Kidney tubule cell (primary cell): ENCODE measurements around the gene CASZ1.

Source experiments
- DNase-seq: peaks from one replicate; pipeline ENCODE4 v3.0.0-alpha.2; 2018; ENCODE audit warnings: low spot score

CASZ1 gene, protein sequence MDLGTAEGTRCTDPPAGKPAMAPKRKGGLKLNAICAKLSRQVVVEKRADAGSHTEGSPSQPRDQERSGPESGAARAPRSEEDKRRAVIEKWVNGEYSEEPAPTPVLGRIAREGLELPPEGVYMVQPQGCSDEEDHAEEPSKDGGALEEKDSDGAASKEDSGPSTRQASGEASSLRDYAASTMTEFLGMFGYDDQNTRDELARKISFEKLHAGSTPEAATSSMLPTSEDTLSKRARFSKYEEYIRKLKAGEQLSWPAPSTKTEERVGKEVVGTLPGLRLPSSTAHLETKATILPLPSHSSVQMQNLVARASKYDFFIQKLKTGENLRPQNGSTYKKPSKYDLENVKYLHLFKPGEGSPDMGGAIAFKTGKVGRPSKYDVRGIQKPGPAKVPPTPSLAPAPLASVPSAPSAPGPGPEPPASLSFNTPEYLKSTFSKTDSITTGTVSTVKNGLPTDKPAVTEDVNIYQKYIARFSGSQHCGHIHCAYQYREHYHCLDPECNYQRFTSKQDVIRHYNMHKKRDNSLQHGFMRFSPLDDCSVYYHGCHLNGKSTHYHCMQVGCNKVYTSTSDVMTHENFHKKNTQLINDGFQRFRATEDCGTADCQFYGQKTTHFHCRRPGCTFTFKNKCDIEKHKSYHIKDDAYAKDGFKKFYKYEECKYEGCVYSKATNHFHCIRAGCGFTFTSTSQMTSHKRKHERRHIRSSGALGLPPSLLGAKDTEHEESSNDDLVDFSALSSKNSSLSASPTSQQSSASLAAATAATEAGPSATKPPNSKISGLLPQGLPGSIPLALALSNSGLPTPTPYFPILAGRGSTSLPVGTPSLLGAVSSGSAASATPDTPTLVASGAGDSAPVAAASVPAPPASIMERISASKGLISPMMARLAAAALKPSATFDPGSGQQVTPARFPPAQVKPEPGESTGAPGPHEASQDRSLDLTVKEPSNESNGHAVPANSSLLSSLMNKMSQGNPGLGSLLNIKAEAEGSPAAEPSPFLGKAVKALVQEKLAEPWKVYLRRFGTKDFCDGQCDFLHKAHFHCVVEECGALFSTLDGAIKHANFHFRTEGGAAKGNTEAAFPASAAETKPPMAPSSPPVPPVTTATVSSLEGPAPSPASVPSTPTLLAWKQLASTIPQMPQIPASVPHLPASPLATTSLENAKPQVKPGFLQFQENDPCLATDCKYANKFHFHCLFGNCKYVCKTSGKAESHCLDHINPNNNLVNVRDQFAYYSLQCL (N-terminal part only)

DNA sequence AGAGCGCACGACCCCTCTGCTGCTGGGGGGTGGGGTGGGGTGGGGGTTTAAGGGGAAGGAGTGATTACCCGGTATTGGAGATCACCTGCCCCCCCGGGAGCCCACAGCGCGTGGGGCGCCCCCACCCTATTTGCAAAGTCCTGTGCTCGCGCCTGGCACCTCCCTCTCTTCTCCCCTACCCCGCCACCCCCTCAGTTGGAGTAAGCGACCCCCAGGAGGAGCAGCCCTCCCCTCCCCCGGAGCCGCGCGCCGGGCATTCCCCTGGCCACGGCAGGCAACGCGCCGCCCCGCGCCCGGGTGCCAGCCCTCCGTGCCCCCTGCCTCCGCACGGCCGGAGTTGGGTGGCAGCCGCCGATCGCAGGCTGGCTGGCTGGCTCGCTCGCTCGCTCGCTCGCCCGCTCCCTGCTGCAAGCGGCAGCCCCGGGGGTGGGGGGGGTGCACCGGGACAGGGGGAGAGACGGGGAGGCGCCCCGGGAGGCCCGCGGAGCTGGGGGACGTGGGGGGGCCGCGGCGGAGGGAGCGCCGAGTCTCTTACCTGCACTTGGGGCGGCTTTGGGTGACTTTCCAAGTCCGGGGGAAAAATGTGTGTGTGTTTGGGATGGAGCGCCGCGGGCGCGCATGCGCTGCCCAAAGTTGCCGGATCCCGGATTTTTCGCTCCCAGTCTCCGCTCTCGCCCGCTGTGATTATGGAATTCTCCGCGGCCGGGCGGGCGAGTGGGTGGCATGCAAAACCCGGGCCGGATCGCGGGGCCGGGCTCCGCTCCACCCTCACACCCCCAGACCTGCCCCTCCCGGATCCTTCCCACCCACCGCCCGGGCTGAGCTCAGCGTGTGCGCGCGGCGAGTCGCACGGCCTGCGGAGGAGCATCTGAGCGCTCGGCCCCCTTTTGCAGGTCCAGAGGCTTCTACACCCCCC lies at the start of gene CASZ1:
TSS of gene CASZ1 (minus strand) at position 618 of the 916 bp plus-strand sequence. CDS start 102,757 bp downstream, outside the sequence.
- DNase-seq = peak; percentile 91

- no peak for DNase-seq
Observed at GRCh38 chr1:10843697-10844096, 47.3 kb upstream of the CASZ1 start.

GRCh38 chr1:10841118-10841517 lies 44.7 kb upstream of the CASZ1 start:
- DNase-seq = no peak

DNA sequence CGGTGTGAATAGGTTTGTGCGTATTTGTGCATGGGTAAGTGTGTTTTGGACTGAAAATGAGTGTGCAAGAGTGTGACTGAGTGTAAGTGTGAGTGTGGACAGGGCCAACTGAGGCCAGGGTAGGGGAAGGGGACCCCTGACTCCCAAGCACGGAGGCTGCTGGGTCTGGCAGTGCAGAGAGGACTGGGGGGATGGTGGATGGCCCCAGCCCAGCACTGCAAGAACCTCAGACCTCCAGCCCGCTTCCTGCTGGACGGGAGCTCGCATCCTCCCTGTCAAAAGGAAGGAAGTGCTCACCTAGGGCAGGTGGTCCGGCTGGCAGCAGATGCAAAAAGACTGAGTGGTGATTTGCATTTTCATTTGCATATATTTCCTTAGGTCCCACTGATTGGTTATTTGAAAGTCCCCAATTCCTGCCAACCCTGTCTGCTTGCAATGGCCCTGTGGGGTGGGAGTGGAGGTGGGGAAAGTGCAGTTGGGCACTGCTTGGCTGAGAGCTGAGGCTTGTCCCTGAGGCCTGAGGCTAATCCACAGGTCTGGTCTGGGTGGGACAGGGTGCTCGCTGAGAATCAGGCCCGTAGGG lies 42.8 kb upstream of the CASZ1 start:
- no peak for DNase-seq

- DNase-seq = no peak
Observed at GRCh38 chr1:10838541-10838940, 42.1 kb upstream of the CASZ1 start.

DNA sequence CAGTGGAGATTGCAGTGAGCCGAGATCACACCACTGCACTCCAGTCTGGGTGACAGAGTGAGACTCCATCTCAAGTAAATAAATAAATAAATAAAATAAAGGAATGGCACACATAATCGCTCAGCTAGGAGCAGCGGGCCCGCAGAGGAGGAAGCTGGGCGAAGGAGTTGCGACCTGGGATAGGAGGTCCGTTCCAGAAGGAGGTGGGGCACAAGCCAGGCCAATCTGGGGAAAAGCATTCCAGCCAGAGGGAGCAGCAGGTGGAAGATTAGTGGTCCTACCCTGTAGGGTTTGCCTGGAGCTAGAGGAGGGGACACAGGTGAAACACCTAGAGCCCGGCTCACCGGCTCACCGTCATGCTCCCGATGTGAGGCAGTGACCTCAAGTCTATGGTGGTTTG lies 40.3 kb upstream of the CASZ1 start:
- no peak for DNase-seq

DNA sequence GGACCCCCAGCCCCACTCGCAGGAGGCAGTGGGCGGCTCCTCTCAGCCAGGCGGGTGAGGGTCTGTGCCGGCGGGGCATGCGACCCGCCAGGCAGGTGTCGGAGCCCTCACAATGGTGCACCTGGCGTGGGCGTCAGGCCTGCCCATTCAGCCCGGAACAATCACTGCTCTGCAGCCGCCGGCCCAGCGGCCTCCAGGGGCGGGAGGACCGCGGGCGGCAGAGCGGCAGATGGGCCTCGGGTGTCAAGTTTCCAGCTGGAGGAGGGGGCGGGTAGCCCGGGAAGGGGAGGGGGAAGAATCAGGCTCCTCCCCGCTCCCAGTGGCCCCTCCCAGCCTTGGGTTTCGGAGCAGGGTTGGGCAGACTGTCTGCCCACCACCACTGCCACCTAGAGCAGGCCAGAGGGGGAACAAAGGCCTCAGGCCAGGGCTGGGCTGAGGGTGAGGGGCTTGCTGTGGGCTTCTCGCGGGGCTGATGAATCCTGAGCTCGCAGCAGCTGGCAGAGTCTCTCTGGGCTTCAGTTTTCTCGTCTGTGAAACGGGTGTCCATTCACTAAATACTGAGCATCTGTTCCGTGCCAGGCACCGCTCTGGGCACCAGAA lies 39.5 kb upstream of the CASZ1 start:
- peak; percentile 30 for DNase-seq

- DNase-seq = no peak
Observed at GRCh38 chr1:10835421-10835820, 39.0 kb upstream of the CASZ1 start.

DNA sequence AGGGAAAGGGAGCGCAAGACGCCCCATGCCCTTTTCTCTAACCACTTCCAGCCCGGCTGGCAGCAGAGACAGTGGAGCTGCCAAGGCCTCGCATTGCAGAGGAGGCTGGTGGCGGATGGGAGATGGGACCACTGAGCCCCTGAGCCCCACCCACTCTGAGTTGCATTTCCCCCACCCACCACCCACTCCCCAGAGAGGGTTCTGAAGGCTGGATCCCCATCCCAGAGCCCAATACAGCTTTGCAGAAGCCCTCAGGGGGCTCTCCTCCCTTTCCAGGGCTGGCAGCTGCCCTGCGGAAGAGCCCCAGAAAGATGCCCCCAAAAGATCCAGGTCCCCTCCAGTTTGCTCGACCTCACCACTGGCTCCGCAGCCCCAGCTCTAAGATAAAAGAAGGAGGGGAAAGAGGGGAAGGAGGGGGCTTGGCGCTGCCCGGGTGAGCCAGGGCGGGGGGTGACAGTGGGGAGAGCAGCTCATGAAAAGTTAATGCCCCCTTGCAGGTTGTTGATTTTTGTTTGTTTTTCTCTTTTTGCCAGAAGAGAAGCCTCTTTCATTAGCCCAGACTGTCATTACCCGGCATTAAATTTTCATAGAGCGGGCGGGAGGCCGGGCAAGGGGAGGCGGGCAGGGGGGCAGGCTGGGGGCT lies 38.4 kb upstream of the CASZ1 start:
- no peak for DNase-seq

DNA sequence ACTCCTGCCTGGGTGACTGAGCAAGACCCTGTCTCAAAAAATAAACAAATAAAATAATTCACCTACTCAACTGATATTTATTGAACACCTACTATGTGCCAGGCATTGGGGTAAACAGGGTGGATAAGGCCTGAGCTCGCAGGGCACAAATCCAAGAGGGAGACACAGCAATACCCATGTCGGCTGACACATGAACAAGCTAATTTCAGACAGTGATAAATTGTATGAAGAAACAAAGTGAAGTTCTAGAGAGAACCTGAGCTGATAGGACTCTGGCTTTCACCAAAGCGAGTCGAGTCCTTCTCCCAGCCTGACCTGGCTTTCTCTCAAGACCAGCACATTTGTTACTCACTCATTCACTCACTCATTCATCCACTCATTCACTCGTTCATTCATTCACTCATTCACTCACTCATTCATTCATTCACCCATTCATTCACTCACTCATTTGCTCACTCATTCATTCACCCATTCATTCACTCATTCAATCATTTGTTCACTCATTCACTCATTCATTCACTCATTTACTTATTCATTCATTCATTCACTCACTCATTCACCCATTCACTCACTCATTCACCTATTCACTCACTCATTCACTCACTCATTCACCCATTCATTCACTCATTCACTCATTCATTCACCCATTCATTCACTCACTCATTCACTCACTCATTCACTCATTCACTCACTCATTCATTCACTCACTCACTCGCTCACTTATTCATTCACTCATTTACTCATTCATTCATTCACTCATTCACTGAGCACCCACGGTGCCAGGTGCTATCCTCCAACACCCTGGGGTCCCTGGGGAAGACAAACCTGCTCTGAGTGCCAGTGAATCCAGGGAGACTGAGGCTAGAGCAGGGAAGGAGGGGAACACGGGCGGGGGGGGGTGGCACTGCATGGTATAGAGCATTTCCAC lies 37.4 kb upstream of the CASZ1 start:
- DNase-seq = no peak

GRCh38 chr1:10832703-10833102 lies 36.3 kb upstream of the CASZ1 start:
- peak; percentile 29 for DNase-seq

DNA sequence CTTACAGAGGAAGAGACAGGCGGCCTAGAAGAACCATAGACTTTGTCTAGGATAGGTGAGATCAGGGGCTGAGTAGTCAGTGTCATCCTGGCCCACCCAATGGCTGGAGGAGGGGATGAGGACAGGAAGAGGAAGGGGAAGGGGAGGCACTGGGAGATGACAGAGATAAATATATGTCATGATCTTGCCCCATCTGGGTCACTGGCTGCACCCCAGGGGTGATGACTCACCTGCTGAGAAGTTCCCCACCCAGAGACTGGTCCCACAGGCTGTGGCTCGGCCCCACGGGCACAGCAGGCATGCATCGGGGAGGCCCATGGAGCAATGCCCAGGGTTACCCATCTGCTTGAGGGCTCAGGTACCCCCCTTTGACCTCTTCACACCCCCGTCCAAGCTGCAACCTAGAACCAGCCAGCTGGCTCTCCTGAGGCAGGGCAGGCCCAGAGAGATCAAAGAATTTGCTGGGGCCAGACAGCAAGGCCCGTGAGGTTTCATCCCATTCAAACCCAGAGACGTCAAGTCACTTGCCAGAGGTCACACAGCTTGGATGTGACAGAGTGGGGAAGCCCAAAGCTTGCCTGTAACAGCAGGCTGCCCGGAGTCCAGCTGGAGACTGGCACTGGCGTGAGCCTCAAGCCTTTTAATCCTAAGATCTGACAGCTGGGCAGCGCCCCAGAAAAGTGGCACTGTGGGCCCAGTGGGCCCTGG lies 34.7 kb upstream of the CASZ1 start:
- peak; percentile 43 for DNase-seq

DNA sequence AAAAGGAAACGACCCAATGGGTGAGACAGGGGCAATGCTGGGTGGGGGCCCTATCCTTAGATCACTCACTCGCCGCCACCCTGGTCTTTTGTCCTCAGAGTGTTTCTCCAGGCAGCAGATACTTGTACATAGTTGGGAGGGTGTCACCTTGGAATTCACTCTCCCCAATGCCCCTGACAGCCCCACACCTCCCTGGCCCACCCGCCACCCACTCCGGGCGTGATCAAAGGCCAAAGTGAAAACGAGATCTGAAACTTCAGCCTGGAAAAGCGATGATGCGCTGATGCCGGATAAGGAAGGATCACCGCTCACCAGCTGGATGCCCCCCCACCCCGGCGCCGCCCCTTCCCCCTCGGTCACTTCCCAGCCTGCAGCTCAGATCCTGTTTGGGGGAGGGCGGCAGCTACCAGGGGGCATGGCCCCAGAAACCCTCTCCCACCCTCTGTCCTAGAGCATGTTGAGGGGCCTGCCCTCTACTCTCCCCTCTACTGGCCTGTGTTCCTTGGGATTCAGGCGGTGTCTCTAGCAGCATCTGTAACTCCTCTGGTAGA lies 33.6 kb upstream of the CASZ1 start:
- no peak for DNase-seq

DNA sequence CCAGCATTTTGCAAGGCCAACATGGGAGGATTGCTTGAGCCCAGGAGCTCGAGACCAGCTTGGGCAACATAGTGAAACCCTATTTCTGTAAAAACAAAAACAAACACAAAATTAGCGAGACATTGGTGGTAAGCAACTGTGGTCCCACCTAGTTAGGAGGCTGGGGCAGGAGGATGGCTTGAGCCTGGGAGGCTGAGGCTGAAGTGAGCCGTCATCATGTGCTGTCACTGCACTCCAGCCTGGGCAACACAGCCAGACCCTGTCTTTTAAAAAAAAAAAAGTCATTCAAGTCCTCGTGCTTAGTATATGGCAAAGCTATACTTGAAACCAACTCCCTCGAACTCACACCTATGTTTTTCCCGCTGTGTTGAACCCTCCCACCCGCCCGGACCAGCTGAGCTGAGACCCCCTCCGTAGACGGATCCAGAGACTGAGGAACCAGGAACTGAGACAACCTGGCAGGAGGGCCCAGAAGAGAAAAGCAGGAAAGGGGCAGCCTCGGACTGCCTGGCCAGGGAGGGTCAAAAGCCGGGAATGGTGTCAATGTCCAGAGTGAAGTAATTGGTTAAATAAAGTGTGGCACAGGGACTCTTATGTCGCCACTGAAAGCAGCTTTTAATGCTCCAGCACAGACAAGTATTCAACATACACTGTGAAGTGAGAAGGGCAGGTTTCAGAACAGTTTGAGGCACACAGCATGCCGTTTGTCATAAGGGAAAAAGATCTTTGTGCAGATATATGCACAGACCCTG lies 32.8 kb upstream of the CASZ1 start:
- no peak for DNase-seq

- DNase-seq = no peak
Observed at GRCh38 chr1:10827377-10828333, 31.2 kb upstream of the CASZ1 start.

DNA sequence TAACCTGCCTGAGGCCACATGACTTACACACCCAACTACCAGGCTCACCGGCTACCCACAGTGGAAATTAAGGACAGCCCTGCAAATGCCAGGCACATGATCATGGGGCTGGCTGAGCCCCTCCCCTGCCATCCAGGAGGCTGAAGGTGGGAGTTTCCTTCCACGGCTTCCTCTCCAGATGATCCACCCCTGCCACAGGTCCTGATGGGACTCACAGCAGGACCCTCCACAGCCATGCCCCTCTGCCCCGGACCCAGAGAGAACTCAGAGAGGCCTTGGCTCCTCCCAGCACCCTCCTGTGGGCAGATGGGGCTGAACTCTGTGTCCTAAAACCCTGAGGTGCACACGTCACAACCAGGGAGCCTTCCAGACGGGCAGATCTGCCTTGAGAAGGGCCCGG lies 29.1 kb upstream of the CASZ1 start:
- DNase-seq = no peak
